OCI-LY3 (cell line): Measurements from ENCODE around the gene PID1.

Source experiments
- H2AFZ ChIP-seq: fragments of 200-600, 300-600 bp; shearing (Covaris generic); 2 replicates; pipeline ENCODE4 v1.6.0; 2014; ENCODE audit warnings: antibody characterized with exemption, low read depth, low read length
- H3K27ac ChIP-seq: fragments of 200-600, 300-600 bp; sonication (generic); 2 replicates; pipeline ENCODE4 v1.5.1; 2014; ENCODE audit warnings: mild to moderate bottlenecking, low read length, moderate library complexity, mixed read lengths
- H3K27me3 ChIP-seq: fragments of 200-600, 300-600 bp; sonication (generic); 2 replicates; pipeline ENCODE4 v1.6.1; 2014; ENCODE audit warnings: low read depth, low read length, mixed read lengths
- H3K36me3 ChIP-seq: fragments of 200-600, 300-600 bp; sonication (generic); replicated peaks from 2 replicates; pipeline ENCODE3; 2014; ENCODE audit warnings: low read depth, low read length, mixed read lengths
- H3K4me1 ChIP-seq: fragments of 300-600, 200-600 bp; sonication (generic); 2 replicates; pipeline ENCODE4 v1.6.1; 2014; ENCODE audit warnings: low read length, mixed read lengths
- H3K4me2 ChIP-seq: fragments of 200-600, 300-600 bp; sonication (generic); 2 replicates; pipeline ENCODE4 v1.6.1; 2014; ENCODE audit warnings: low read length, mixed read lengths
- H3K4me3 ChIP-seq: fragments of 300-600, 200-600 bp; sonication (generic); 2 replicates; pipeline ENCODE4 v1.5.1; 2014; ENCODE audit warnings: antibody characterized with exemption, mild to moderate bottlenecking, low read length, moderate library complexity
- H3K79me2 ChIP-seq: fragments of 300-600, 200-600 bp; shearing (Covaris generic); 2 replicates; pipeline ENCODE4 v1.6.1; 2014; ENCODE audit warnings: mild to moderate bottlenecking, low read length, mixed read lengths
- H3K9ac ChIP-seq: fragments of 300-600, 200-600 bp; shearing (Covaris generic); 2 replicates; pipeline ENCODE4 v1.6.0; 2014; ENCODE audit warnings: mild to moderate bottlenecking, low read length, moderate library complexity
- H3K9me3 ChIP-seq: fragments of 200-600, 300-600 bp; shearing (Covaris generic); 2 replicates; pipeline ENCODE4 v1.6.1; 2014; ENCODE audit warnings: low read length, mixed read lengths; ENCODE audit not compliant: insufficient read depth
- H4K20me1 ChIP-seq: fragments of 200-600, 300-600 bp; sonication (generic); 2 replicates; pipeline ENCODE4 v1.6.1; 2016; ENCODE audit warnings: low read length, mixed read lengths; ENCODE audit not compliant: insufficient read depth
- CTCF ChIP-seq: fragments of 200-600, 300-600 bp; sonication (generic); IDR thresholded peaks from 2 replicates; pipeline ENCODE4 v1.5.1; 2014; ENCODE audit warnings: antibody characterized with exemption, low read length, low read depth
- EZH2phosphoT487 ChIP-seq: fragments of 200-600 bp; shearing (Covaris generic); IDR thresholded peaks from 2 replicates; pipeline ENCODE4 v1.6.1; 2018; ENCODE audit warnings: antibody characterized with exemption, mixed run types, low read depth

Gene PID1

GRCh38 chr2:229226382-229226781, 44.7 kb downstream of the PID1 start:
- Histone ChIP-seq H3K36me3 (no peaks in the 10 kb centered on the region), H3K4me3 (no peak overlapping the region), H3K9me3 (no peaks in the 10 kb centered on the region), H3K4me1 (no peaks in the 10 kb centered on the region), H3K27me3 (no peaks in the 10 kb centered on the region), H2AFZ (no peak overlapping the region), H4K20me1 (no peaks in the 10 kb centered on the region), H3K27ac (no peak overlapping the region), H3K4me2 (no peak overlapping the region), H3K9ac (no peak overlapping the region), H3K79me2 (no peaks in the 10 kb centered on the region)
- TF ChIP-seq EZH2phosphoT487 (no peak), CTCF (no peak)

- H3K79me2 ChIP-seq, result no peaks in the 10 kb centered on the region
- H3K9me3 ChIP-seq, result no peaks in the 10 kb centered on the region
- no peaks in the 10 kb centered on the region for H3K4me1 ChIP-seq
- no peak overlapping the region for H3K4me3 ChIP-seq
- no peak overlapping the region for H2AFZ ChIP-seq
- no peak overlapping the region for H3K4me2 ChIP-seq
- no peaks in the 10 kb centered on the region for H3K36me3 ChIP-seq
- TF ChIP-seq CTCF (no peak), EZH2phosphoT487 (no peak)
- H3K27me3 ChIP-seq, result no peaks in the 10 kb centered on the region
- H3K27ac ChIP-seq, result no peak overlapping the region
- no peaks in the 10 kb centered on the region for H4K20me1 ChIP-seq
- no peak overlapping the region for H3K9ac ChIP-seq
Measured at GRCh38 chr2:229223107-229223506, 48.0 kb downstream of the PID1 start.

GRCh38 chr2:229221641-229222040, 49.4 kb downstream of the PID1 start:
- H3K79me2 ChIP-seq, result no peaks in the 10 kb centered on the region
- H3K4me1 ChIP-seq, result no peaks in the 10 kb centered on the region
- no peaks in the 10 kb centered on the region for H3K27me3 ChIP-seq
- no peaks in the 10 kb centered on the region for H3K36me3 ChIP-seq
- no peak overlapping the region for H3K9ac ChIP-seq
- no peaks in the 10 kb centered on the region for H3K9me3 ChIP-seq
- no peak for TF ChIP-seq EZH2phosphoT487
- H3K4me3 ChIP-seq, result no peak overlapping the region
- H2AFZ ChIP-seq, result no peak overlapping the region
- H4K20me1 ChIP-seq, result no peaks in the 10 kb centered on the region
- H3K27ac ChIP-seq, result no peak overlapping the region
- no peak overlapping the region for H3K4me2 ChIP-seq

GRCh38 chr2:229220254-229220653, 50.8 kb downstream of the PID1 start:
- TF ChIP-seq CTCF (no peak), EZH2phosphoT487 (no peak)
- Histone ChIP-seq H3K79me2 (no peaks in the 10 kb centered on the region), H3K4me2 (no peak overlapping the region), H4K20me1 (no peaks in the 10 kb centered on the region), H3K9ac (no peak overlapping the region), H3K27me3 (no peaks in the 10 kb centered on the region), H3K4me1 (no peaks in the 10 kb centered on the region), H3K36me3 (no peaks in the 10 kb centered on the region), H3K9me3 (no peaks in the 10 kb centered on the region), H2AFZ (no peak overlapping the region), H3K4me3 (no peak overlapping the region), H3K27ac (no peak overlapping the region)
